ENCODE results near the gene SERPINB3.

- TF ChIP-seq CTCF (IDR thresholded peaks at IDR 0.05) (no peak), POLR2A (IDR thresholded peaks at IDR 0.05) (no peak), EP300 (IDR thresholded peaks at IDR 0.05) (no peak), POLR2AphosphoS5 (IDR thresholded peaks at IDR 0.05) (no peak)
These were observed 35.5 kb upstream of the SERPINB3 start for GRCh38 chr18:63697097-63697660.

Measured in stomach (tissue), 4 donors.